Keratinocyte (primary cell): ENCODE measurements around the gene EEF1G.

Experiments used
- EZH2 ChIP-seq: IDR thresholded peaks from one replicate; pipeline ENCODE4 v1.6.1; 2012; ENCODE audit warnings: inconsistent platforms, mild to moderate bottlenecking, low read length, moderate library complexity
- TF ChIP-seq, protein P1 (sequence below), 3 experiments: IDR thresholded peaks in 1 of 3; conservative IDR thresholded peaks in 1 of 3; optimal IDR thresholded peaks in 1 of 3; 2 replicates in 2 of 3; 3 replicates in 1 of 3; pipeline versions ENCODE3 to v1.5.1; 2011; ENCODE audit warnings: low read length in 3 of 3, mild to moderate bottlenecking in 3 of 3, moderate library complexity in 2 of 3, control low read depth in 1 of 3, inconsistent platforms in 1 of 3; ENCODE audit not compliant: insufficient read depth in 2 of 3; ENCODE audit errors: extremely low read depth in 1 of 3

DNA sequence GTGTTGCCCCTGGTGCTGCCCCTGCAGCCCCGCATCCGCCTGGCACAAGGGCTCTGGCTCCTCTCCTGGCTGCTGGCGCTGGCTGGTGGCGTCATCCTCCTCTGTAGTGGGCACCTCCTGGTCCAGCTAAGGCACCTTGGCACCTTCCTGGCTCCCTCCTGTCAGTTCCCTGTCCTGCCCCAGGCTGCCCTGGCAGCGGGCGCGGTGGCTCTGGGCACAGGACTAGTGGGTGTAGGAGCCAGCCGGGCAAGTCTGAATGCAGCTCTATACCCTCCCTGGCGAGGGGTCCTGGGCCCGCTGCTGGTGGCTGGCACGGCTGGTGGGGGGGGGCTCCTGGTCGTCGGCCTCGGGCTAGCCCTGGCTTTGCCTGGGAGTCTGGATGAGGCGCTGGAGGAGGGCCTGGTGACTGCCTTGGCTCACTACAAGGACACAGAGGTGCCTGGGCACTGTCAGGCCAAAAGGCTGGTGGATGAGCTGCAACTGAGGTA is 39.6 kb upstream of the EEF1G start:
- TF ChIP-seq, protein P1, sequence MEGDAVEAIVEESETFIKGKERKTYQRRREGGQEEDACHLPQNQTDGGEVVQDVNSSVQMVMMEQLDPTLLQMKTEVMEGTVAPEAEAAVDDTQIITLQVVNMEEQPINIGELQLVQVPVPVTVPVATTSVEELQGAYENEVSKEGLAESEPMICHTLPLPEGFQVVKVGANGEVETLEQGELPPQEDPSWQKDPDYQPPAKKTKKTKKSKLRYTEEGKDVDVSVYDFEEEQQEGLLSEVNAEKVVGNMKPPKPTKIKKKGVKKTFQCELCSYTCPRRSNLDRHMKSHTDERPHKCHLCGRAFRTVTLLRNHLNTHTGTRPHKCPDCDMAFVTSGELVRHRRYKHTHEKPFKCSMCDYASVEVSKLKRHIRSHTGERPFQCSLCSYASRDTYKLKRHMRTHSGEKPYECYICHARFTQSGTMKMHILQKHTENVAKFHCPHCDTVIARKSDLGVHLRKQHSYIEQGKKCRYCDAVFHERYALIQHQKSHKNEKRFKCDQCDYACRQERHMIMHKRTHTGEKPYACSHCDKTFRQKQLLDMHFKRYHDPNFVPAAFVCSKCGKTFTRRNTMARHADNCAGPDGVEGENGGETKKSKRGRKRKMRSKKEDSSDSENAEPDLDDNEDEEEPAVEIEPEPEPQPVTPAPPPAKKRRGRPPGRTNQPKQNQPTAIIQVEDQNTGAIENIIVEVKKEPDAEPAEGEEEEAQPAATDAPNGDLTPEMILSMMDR (optimal IDR thresholded peaks at IDR 0.05 in 1 of 3, IDR thresholded peaks at IDR 0.05 in 1 of 3, conservative IDR thresholded peaks at IDR 0.05 in 1 of 3; ENCODE audit: extremely low read depth in 1 of 3, insufficient read depth in 2 of 3, low read length in 3 of 3), result no peak
- TF ChIP-seq EZH2, result no peak
